NCI-H2107 treated with DMSO at 0.1 percent for 48 hours (cell line): ENCODE measurements around the gene PRMT3.
"Not testable (repeated sequence)": the region's sequence is repeated elsewhere in the genome, so short reads cannot be mapped to it uniquely, and the experiment has no call there.

Source experiments
- DNase-seq: peaks from one replicate; lab custom pipeline; 2025; ENCODE audit not compliant: unreplicated experiment; lab: John Stamatoyannopoulos, UW

Gene PRMT3

DNA sequence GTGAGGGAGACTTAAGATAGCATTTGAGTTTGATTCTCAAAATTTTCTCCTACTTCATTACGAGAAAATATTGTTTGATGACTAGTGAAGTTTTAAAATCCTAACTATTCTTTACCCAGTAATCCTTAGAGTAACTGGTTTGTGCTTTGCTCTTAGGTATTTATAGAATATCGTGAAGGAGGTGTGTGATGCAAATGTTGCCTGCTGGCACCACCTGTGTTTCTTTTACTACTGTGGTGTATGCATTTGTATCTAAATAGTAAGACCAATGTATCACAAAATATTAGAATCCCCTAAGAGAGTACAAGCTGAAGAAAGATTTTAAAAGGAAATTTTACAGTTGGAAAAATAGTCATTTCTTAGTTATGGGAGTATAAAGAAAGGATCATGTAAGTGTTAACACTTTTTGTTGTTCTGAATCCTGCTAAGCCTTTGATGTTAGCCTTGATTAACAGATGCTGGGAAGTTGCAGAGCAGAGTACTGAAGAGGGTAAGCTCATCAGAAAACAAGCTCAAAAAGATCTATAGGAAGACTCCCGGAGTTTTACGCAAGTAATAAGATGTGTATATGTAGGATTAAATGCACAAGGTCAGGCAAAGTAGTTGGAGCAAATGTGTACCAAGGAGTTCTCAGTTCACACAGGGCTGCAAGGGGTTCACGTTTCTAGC is 109.7 kb downstream of the PRMT3 start:
- no peak for DNase-seq

DNA sequence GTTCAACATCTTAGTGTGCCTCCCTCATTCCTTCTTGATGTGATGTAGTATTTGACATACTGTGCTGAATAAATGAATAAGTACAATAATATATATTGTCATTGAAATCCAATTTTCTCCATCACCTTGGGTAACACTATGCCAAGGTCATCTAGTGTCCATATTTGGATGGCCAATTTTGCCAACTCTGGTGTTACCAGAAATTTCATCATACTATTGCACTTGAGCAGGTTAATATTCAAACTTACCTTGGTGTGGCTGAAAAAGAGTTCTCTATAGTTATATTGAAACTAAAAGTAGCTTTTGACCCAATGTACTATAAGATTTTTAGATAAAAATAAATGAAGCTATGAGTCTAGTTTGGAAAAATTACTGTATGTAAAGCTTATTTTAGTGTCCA is 113.7 kb downstream of the PRMT3 start:
- DNase-seq: no peak

DNA sequence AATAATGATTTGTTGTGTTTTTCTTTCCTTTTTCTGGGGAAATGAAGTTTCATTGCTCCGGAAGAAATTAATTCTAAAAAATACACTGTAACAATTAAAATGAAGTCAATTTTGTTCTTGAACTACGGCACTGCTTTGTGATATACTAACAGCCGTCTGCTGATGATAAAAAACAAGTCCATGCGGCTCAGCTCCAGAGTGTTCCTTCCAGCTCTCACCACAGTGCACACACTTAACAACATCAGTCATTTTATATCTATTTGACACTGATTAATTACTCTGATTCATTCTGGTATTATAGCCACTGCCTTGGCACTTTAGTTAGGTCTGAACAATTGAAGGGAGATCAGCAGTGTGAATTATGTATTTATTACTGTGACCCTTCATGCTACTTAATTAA is 114.5 kb downstream of the PRMT3 start:
- DNase-seq: no peak

DNA sequence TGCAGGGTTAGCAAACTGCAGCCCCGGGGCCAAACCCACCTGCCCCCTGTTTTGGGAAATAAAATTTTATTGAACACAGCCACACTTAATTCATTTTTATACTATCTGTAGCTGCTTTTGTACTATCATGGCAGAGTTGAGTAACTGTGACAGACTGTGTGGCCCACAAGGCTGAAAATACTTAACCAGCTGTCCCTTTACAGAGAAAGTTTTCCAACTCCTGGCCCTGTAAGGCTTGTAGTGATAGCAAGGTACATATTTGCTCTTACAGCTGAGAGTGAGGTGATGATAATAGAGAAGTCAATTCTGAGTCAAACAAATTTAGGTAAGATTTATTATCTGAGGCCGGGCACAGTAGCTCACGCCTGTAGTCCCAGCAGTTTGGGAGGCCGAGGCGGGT is 124.5 kb downstream of the PRMT3 start:
- no peak for DNase-seq

DNA sequence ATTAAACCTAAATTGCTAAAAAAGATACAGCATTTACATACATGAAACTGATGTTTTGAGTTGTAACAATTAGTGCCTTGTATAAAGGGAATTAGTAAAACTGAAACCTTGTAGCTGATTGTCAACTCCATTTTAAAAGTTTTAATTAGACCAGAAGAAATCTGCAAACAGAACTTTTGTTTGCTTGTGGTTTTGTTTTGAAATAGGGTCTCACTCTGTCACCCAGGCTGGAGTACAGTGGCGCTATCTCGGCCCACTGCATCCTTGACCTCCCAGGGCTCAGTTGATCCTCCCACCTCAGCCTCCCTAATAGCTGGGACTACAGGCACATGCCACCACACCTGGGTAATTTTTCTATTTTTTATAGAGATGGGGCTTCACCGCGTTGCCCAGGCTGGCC is 125.4 kb downstream of the PRMT3 start:
- no peak for DNase-seq

DNA sequence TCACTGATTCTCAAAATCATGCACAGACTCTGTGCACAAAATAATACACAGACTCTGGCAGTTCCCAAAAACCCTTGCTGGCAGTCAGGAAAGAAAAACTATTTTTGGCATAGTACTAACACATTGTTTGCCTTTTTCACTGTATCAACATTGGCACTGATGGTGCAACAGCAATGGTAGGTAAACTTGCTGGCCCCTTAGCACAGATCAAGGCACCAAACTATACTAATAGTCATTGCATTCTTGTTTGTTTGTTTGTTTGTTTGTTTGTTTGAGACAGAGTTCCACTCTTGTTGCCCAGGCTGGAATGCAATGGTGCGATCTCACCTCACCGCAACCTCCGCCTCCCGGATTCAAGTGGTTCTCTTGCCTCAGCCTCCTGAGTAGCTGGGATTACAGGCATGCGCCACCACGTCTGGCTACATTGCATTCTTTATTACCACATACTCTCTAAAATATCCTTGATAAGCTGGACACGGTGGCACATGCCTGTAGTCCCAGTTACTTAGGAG is 130.9 kb downstream of the PRMT3 start:
- no peak for DNase-seq

DNA sequence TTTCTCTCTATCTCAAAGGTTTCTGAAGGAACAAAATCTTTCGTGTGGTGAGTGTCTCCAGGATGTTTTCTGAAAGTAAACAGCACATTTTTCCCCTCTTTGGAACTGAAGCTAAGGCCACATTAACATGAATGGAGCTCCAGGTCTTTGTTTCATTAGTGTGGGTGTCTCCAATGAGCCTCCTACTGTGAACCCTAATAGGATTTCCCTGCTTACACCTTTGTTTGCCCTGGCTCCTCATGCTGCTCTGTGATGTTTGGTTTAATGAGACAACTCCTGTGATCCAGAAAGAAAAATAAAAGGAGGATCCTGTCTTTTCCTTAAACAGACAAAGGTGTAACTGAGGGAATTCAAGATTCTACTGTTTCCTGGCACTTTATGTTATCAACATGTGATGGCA is 135.0 kb downstream of the PRMT3 start:
- no peak for DNase-seq

DNA sequence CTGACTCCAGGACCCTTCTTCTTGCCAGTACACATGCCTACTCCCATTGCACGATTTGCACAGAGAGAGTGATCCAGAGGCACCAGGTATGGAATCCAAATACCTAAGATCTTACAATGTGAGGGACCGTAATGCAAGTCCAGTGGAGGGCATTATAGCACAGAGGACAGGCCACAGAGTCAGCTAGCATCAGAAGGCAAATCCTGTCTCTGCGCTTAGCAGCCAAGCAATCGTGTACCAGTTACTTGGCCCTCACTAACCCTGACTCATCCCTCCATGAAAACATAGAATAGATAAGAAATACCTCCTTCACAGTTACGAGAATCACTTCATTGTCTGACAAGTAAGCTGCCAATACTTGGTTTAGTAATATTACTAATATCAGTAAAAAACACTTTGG is 142.2 kb downstream of the PRMT3 start:
- no peak for DNase-seq

DNA sequence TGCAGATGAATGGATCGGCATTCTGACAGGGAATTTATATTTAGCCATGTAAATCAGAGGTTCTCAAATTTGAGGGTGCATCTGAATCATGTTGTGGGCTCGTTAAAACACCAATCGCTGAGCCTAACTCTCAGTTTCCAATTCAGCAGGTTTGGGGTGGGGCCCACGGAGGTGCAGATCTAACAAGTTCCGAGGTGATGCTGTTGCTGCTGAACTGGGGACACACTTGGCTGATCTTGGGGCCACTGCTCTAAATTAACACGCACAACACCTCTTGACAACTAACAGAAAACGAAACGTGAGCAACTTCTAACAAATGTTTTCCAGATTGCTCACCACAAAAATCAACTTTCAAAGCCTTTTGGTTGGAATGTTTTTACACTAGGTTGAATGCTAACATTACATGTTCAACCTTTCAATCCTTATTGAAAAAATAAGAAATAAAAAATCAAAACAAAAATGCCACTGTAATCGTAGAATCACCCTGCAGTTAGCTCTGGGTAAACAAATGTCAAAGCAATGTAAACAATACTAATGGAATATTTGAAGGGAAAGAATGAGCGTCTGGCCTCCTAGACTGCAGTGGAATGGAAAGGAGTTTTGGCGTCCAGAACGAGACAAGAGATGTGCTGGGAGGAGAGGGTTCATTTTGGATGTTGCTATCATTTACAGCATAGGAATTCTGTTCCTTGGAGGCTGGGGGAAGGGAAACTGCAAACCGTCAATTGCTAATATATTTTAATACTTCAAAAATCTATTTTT is 143.6 kb downstream of the PRMT3 start:
- DNase-seq: no peak

DNA sequence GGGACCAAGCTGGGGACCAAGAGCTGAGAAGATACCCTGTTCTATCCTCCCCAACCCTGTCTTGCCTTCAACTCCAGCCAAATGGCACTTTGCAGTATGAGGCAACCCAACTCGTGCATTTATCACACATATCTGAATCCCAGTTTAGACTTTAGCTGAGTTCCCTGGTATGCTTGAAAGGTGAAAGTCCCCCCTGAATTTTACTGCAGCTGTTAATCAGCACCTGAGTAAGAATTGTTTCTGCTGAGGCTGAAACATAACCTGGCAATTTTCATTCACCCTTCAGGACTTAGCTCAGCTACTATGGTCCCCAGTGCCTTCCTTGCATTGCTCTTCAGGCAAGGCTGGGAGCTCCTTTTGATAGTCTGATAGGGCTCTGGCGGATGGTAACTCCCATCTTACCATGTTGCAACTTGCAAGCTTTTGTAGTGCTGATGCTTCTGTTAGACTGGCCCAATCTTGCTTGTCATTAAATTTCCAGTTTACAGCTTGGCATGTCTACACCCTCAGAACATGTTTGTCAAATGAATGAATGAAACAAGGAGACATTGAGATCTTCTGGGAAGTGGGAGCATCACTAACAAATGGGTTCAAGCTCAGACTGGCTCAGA is 147.9 kb downstream of the PRMT3 start:
- DNase-seq: no peak

DNA sequence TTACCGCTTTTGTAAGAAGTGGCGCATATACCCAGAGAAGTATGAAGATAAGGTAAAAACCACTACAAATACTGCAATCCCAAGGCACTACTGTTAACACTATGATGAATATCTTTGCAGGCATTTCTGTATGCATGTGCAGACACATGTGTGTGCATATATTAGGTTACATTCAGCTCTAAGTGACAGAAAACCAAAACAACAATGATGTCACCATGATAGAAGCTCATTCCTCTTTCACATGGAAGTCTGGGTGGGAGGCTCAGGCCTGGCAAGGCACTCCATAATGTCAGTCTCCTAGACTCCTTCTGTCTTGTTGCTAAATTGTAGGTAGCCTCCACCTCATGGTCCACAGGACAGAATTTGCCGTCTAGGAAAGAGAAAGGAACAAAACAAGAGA is 148.8 kb downstream of the PRMT3 start:
- no peak for DNase-seq

DNA sequence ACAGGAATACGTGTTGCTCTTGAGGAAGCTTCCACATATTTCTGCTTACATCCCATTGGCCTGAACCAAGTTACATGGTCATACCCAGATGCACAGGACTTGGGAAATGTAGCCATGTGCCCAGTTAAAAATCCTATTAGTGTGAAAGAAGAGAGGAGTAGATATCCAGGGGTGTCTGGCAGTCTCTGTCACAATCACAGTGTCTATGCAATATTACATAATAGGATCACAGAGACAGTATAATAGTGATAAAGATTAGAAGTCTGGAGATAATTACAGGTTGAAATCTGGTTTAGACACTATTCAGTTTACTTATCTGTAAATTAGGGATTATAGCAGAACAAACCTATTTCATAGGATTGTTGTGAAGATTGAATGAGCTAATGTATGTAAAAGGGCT is 149.3 kb downstream of the PRMT3 start:
- DNase-seq: no peak

DNA sequence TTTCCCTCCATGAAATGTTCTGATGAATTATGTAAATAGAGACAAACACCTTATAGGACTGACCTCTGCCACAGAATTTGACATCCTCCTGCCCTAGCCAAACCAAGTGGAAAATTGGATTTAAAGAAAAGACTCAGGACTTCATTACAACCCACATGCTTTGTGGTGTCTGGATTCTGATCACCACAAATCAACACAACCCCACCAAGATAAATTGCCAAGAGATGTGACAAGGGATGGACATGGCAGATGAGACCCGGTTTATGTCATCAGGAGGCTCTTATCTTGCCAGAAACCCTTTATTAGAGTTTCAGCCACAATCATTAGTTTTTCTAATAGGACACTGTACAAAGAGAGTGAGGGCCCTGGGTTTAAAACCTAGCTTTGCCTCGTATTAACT is 154.0 kb downstream of the PRMT3 start:
- no peak for DNase-seq

DNA sequence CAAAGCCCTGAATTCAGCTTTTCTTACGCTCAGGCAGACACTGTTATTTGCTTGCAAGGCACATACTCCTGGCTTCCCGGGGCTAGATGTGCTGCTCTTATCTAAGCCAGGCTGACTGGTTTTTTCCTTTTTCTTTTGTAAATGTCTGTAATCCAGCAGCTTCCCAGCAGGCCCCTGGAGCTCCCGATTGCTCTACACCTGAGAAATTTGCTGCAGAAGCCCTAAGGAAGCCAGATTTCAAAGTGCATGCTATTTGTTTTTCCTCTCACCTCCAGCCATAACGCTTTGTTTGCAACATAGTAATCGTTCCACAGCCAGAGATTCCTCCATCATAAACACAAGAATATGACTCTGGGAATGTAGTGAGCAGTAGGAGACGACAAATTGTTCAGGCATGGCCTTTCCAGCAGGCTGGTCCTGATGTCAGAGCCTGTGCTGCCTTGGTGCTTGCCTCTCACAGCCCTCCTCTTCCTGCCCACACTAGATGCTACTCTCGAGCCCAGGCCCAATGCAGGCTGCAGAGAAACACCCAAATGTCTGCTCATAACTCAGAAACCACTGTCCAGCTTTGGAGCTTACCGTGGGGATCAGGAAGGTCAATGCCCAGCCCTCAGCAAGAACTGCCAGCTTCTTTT is 157.2 kb downstream of the PRMT3 start:
- DNase-seq: no peak

DNA sequence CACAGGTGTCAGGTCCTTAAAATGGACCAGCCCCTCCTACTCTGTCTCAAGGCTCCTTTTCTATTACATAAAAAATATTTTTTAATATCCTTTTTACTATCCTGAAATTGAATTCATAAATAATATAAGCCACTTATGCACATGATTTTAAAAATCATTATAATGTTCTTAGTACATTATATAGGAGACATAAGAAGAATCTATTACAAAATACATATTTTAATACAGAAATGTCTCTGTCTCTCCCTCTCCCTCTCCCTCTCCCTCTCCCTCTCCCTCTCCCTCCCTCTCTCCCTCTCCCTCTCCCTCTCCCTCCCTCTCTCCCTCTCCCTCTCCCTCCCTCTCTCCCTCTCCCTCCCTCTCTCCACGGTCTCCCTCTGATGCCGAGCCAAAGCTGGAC is 159.9 kb downstream of the PRMT3 start:
- no peak for DNase-seq

DNA sequence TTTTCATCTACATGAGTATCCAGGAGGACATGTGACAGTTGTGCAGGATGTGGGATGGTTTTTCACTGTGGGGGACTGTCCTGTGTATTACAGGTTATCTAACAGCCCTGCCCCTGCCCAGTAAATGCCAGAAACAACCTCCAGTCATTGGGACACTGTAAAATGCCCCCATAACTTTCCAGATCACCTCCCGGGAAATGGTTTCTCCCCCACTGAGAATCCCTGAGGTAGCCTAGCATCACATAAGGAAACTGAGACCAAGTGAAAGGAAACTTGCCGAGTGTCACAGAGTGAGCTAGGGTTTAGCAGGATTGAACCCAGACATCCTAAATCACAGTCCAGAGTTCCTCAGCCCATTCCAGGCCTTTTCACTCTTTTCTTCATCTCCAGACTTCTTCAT is 163.6 kb downstream of the PRMT3 start:
- DNase-seq: no peak

DNA sequence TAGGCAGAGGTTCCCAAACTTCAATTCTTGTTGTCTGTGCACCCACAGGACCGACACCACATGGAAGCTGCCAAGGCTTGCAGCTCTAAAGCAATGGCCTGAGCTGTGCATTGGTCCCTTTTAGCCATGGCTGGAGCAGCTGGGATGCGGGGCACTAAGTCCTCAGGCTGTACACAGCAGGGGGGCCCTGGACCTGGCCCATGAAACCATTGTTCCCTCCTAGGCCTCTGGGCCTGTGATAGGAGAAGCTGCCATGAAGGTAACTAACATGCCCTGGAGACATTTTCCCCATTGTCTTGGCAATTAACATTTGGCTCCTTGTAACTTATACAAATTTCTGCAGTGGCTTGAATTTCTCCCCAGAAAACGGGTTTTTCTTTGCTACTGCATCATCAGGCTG is 168.3 kb downstream of the PRMT3 start:
- no peak for DNase-seq

DNA sequence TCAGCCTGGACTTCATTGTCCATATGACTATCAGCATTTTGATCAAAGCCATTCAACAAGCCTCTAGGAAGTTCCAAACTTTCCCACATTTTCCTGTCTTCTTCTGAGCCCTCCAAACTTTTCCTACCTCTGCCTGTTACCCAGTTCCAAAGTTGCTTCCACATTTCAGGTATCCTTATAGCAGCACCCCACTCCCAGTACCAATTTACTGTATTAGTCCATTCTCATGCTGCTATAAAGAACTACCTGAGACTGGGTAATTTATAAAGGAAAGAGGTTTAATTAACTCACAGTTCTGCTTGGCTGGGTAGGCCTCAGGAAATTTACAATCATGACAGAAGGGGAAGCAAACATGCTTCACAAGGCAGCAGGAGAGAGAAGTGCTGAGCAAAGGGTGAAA is 168.9 kb downstream of the PRMT3 start:
- not testable (repeated sequence) for DNase-seq

DNA sequence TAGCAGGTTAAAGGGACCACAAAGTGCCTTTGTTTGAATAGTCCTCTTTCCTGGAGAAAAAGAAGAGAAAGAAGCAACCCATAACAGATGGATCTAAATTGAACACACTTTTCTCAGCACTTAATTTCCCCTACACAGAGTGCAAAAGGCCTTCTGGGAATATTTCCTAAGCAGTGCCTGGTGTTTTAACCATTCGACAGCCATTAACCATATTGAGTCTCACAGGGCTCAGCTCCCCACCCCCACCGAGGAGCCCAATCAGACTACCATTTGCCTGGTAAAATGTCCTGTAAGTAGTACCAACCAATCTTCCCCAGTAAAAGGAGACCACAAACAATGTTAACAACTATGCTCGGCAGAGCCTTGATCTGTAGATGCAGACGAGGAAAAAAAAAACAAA is 171.2 kb downstream of the PRMT3 start:
- no peak for DNase-seq
